Nephron (organoid): ENCODE results near the gene ADCY6.
A peak's percentile ranks its signal among the peaks of the same experiment; 100 is the strongest.
"Not testable (repeated sequence)": the region's sequence is repeated elsewhere in the genome, so short reads cannot be mapped to it uniquely, and the experiment has no call there.

ENCODE experiments used
- H3K27ac Mint-ChIP-seq, 3 experiments: 2 replicates each; pipeline ENCODE4 v1.8.0; 2020; ENCODE audit warnings: mixed read lengths in 3 of 3, mild to moderate bottlenecking in 2 of 3, moderate library complexity in 1 of 3
- H3K27me3 Mint-ChIP-seq: 2 replicates; pipeline ENCODE4 v1.8.0; 2021; ENCODE audit warnings: low read depth, mild to moderate bottlenecking, moderate library complexity, mixed read lengths
- H3K36me3 Mint-ChIP-seq: 2 replicates; pipeline ENCODE4 v1.8.0; 2020; ENCODE audit warnings: low read depth, mixed read lengths
- H3K4me1 Mint-ChIP-seq: 2 replicates; pipeline ENCODE4 v1.8.0; 2020; ENCODE audit warnings: mixed read lengths
- H3K4me3 Mint-ChIP-seq, 3 experiments: 2 replicates each; pipeline ENCODE4 v1.8.0; 2020; ENCODE audit warnings: mild to moderate bottlenecking in 3 of 3, mixed read lengths in 3 of 3, moderate library complexity in 2 of 3
- H3K9me3 Mint-ChIP-seq: 2 replicates; pipeline ENCODE4 v1.8.0; 2020; ENCODE audit warnings: mixed read lengths
- TF ChIP-seq, protein P1 (sequence below), 3 experiments: fragments of 200-600 bp; sonication (generic); IDR thresholded peaks; one replicate each; pipeline ENCODE4 v1.5.0; 2021; ENCODE audit warnings: antibody characterized with exemption in 3 of 3; ENCODE audit not compliant: unreplicated experiment in 3 of 3

Gene ADCY6

DNA sequence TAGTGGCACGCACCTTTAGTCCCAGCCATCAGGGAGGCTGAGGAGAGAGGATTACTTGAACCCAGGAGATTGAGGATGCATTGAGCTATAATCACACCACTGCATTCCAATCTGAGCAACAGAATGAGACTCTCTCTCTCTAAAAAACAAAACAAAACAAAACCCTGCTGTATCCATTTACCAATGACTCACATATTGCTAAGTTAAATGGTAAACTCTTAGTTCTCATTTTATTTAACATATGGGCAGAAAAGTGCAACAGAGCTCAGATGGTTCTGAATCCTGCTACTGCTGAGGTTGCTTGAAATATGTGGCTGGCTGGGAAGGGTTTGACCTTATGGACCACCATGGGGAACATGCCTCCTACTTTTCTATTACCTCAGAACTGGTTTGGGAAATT lies 38.7 kb downstream of the ADCY6 start:
- Mint-ChIP-seq H3K36me3 (no peaks in the 10 kb centered on the region), H3K9me3 (no peaks in the 10 kb centered on the region), H3K4me3 (no peak overlapping the region), H3K27ac (no peak overlapping the region), H3K4me1 (no peaks in the 10 kb centered on the region), H3K27me3 (peaks cover 4% of the 10 kb centered on the region)
- TF ChIP-seq, protein P1, sequence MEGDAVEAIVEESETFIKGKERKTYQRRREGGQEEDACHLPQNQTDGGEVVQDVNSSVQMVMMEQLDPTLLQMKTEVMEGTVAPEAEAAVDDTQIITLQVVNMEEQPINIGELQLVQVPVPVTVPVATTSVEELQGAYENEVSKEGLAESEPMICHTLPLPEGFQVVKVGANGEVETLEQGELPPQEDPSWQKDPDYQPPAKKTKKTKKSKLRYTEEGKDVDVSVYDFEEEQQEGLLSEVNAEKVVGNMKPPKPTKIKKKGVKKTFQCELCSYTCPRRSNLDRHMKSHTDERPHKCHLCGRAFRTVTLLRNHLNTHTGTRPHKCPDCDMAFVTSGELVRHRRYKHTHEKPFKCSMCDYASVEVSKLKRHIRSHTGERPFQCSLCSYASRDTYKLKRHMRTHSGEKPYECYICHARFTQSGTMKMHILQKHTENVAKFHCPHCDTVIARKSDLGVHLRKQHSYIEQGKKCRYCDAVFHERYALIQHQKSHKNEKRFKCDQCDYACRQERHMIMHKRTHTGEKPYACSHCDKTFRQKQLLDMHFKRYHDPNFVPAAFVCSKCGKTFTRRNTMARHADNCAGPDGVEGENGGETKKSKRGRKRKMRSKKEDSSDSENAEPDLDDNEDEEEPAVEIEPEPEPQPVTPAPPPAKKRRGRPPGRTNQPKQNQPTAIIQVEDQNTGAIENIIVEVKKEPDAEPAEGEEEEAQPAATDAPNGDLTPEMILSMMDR (IDR thresholded peaks at IDR 0.05; ENCODE audit: unreplicated experiment in 3 of 3): no peak

DNA sequence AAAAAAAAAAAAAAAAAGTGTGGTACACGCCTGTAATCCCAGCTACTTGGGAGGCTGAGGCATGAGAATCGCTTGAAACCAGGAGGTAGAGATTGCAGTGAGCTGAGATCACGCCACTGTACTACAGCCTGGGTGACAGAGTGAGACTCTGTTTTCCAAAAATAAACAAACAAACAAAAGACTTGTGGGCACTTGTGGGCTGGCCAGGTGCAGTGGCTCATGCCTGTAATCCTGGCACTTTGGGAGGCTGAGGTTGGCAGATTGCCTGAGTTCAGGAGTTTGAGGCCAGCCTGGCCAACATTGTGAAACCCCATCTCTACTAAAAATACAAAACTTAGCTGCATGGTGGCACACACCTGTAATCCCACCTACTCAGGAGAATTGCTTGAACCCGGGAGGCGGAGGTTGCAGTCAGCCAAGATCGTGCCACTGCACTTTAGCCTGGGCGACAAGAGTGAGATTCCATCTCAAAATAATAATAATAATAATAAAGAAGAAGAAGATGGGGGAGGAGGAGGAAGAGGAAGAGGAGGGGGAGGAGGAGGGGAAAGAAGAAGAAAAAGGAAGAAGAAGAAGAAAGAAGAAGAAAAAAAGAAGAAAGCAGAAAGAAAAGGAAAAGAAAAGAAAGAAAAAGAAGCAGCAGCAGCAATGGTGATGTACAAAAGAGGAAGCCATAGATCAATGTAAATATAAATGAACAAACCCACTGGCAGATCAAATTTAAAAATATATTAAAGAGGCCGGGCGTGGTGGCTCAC lies 44.5 kb downstream of the ADCY6 start:
- H3K27me3 Mint-ChIP-seq: peaks cover 23% of the 10 kb centered on the region
- no peak overlapping the region for H3K27ac Mint-ChIP-seq
- H3K4me1 Mint-ChIP-seq: no peaks in the 10 kb centered on the region
- TF ChIP-seq, protein P1 (IDR thresholded peaks at IDR 0.05; ENCODE audit: unreplicated experiment in 3 of 3): no peak
- no peak overlapping the region for H3K4me3 Mint-ChIP-seq
- H3K36me3 Mint-ChIP-seq: no peaks in the 10 kb centered on the region
- no peaks in the 10 kb centered on the region for H3K9me3 Mint-ChIP-seq

DNA sequence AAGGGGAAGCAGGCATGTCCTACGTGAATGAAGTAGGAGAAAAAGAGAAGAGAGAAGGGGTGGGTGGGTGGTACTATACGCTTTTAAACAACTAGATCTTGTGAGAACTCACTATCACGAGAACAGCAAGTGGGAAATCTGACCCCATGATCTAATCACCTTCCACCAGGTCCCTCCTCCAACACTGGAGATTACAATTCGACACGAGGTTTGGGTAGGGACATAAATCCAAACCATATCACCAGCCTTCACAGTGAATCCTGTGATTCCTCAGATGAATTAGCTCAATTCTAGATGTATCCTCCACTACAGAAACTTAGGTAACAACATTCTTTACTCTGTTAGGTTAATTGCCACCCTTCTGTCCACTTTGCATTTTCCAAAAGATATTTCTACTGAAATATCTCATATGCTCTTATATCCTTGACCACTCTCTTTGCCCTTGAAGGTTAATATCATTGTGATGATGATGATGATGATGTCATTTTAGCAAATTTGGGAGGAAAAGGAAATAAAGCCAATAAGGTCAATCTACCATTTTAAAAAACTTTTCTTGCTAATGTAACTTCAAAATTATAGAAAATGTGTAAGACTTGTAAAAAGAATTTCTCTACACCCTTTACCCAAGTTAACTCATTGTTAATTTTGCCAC lies 49.1 kb downstream of the ADCY6 start:
- H3K4me3 Mint-ChIP-seq: no peak overlapping the region
- H3K27me3 Mint-ChIP-seq: peaks cover 25% of the 10 kb centered on the region
- H3K27ac Mint-ChIP-seq: no peak overlapping the region
- TF ChIP-seq, protein P1 (IDR thresholded peaks at IDR 0.05; ENCODE audit: unreplicated experiment in 3 of 3): no peak
- H3K9me3 Mint-ChIP-seq: no peaks in the 10 kb centered on the region
- H3K36me3 Mint-ChIP-seq: no peaks in the 10 kb centered on the region
- H3K4me1 Mint-ChIP-seq: no peaks in the 10 kb centered on the region

DNA sequence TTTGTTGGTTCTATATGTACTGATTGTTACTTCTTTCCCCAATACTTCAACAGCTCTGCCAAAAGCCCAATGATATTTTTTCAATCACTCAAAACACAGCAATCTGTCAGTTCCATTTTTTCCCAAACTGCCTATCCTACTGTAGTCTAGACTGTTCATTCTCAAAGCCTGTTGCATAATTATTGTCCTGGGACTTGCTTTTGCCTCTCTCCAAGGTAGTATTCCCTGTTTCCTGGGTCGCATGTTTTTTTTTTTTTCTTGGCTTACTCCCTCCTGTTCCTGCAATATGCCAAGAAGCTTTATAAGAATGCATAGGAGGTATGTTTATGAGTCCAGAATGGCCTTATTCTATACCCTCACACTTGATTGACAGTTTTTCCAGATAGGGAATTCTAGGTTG lies 52.4 kb downstream of the ADCY6 start:
- TF ChIP-seq, protein P1 (IDR thresholded peaks at IDR 0.05; ENCODE audit: unreplicated experiment in 3 of 3): no peak
- Mint-ChIP-seq H3K4me3 (no peak overlapping the region), H3K27me3 (peaks cover 19% of the 10 kb centered on the region), H3K36me3 (no peaks in the 10 kb centered on the region), H3K27ac (peak overlapping the region in 1 of 3 experiments; percentile 49), H3K9me3 (no peaks in the 10 kb centered on the region), H3K4me1 (no peaks in the 10 kb centered on the region)

DNA sequence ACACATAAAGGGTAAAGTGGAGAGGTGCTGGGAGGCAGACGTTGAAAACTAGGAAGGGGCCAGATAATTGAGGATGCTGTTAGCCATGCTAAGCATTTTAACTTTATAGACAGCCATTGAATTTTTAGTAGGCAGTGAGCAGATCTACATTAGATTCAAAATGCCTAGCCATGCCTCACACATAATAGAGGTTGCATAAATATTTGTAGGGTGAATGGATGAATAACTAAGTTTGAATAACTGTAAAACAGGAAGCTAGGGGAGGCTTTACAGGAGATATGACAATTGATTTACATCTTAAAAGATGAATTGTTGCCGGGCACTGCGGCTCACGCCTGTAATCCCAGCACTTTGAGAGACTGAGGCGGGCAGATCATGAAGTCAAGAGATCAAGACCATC lies 60.1 kb downstream of the ADCY6 start:
- Mint-ChIP-seq H3K36me3 (no peaks in the 10 kb centered on the region), H3K9me3 (peaks cover 4% of the 10 kb centered on the region), H3K4me3 (no peak overlapping the region)

DNA sequence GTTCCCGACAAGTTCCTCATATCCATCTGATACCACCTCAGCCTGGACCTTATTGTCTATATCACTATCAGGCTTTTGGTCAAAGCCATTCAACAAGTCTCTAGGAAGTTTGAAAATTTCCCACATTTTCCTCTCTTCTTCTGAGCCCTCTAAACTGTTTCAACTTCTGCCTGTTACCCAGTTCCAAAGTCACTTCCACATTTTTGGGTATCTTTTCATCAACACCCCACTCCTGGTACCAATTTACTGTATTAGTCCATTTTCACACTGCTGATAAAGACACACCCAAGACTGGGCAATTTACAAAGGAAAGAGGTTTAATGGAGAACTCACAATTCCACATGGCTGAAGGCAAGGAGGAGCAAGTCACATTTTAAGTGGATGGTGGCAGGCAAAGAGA lies 68.2 kb downstream of the ADCY6 start:
- not testable (repeated sequence) for H3K27me3 Mint-ChIP-seq, H3K36me3 Mint-ChIP-seq, H3K27ac Mint-ChIP-seq, H3K4me1 Mint-ChIP-seq
- H3K4me3 Mint-ChIP-seq: peak overlapping the region in 2 of 3 experiments; percentile 15 to 23
- peaks cover 13% of the 10 kb centered on the region for H3K9me3 Mint-ChIP-seq

More for the DNA sequence above, 60.1 kb downstream of the ADCY6 start:
- H3K27ac Mint-ChIP-seq: peak overlapping the region in 1 of 3 experiments; percentile 38
- TF ChIP-seq, protein P1 (IDR thresholded peaks at IDR 0.05; ENCODE audit: unreplicated experiment in 3 of 3): no peak
- H3K27me3 Mint-ChIP-seq: peaks cover 3% of the 10 kb centered on the region
- no peaks in the 10 kb centered on the region for H3K4me1 Mint-ChIP-seq

DNA sequence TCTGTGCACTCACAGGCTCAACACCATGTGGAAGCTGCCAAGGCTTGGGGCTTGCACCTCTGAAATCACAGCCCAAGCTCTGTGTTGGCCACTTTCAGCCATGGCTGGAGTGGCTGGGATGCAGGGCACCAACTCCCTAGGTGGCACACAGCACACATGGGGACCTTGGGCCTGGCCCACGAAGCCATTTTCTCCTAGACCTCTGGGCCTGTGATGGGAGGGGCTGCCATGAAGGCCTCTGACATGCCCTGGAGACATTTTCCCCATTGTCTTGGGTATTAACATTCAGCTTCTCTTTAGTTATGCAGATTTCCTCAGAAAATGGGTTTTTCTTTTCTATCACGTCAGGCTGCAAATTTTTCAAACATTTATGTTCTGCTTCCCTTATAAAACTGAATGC lies 68.7 kb downstream of the ADCY6 start:
- not testable (repeated sequence) for H3K36me3 Mint-ChIP-seq, H3K4me3 Mint-ChIP-seq, H3K27ac Mint-ChIP-seq, H3K27me3 Mint-ChIP-seq, H3K4me1 Mint-ChIP-seq
- peaks cover 11% of the 10 kb centered on the region for H3K9me3 Mint-ChIP-seq

DNA sequence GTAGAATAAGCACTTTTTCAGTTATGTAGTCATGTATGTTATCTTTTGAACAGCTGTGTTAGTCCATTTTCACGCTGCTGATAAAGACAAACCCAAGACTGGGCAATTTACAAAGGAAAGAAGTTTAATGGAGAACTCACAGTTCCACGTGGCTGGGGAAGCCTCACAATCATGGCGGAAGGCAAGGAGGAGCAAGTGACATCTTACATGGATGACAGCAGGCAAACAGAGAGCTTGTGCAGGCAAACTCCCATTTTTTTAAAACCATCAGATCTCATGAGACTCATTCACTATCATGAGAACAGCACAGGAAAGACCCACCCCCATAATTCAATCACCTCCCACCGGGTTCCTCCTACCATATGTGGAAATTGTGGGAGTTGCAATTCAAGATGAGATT lies 69.9 kb downstream of the ADCY6 start:
- H3K27me3 Mint-ChIP-seq, H3K4me3 Mint-ChIP-seq, H3K27ac Mint-ChIP-seq: not testable (repeated sequence)
- peaks cover 11% of the 10 kb centered on the region for H3K9me3 Mint-ChIP-seq
- peaks cover 17% of the 10 kb centered on the region for H3K4me1 Mint-ChIP-seq
- H3K36me3 Mint-ChIP-seq: peaks cover 12% of the 10 kb centered on the region
